Endothelial cell (in vitro differentiated cells): ENCODE data around the gene CBFB. TPM values are rescaled to one million over a fixed set of nuclear protein-coding genes. Genes with fewer than 3 reads are reported as not detected.
A peak's percentile ranks its signal among the peaks of the same experiment; 100 is the strongest.

Experiments
- DNase-seq: peaks from one replicate; pipeline ENCODE4 v3.0.0; 2021; ENCODE audit warnings: low spot score
- H3K27ac Mint-ChIP-seq: one replicate; pipeline ENCODE4 v1.8.0; 2021; ENCODE audit warnings: mixed read lengths, inconsistent platforms; ENCODE audit not compliant: unreplicated experiment
- H3K27me3 Mint-ChIP-seq: one replicate; pipeline ENCODE4 v1.8.0; 2021; ENCODE audit warnings: mild to moderate bottlenecking, moderate library complexity, mixed read lengths, inconsistent platforms; ENCODE audit not compliant: unreplicated experiment
- H3K36me3 Mint-ChIP-seq: one replicate; pipeline ENCODE4 v1.8.0; 2021; ENCODE audit warnings: mild to moderate bottlenecking, low read depth, mixed read lengths, inconsistent platforms; ENCODE audit not compliant: unreplicated experiment
- H3K4me1 Mint-ChIP-seq: one replicate; pipeline ENCODE4 v1.8.0; 2021; ENCODE audit warnings: mild to moderate bottlenecking, mixed read lengths, inconsistent platforms; ENCODE audit not compliant: unreplicated experiment
- H3K4me3 Mint-ChIP-seq: one replicate; pipeline ENCODE4 v1.8.0; 2021; ENCODE audit warnings: mild to moderate bottlenecking, mixed read lengths, inconsistent platforms; ENCODE audit not compliant: unreplicated experiment
- H3K9me3 Mint-ChIP-seq: one replicate; pipeline ENCODE4 v1.8.0; 2021; ENCODE audit warnings: mixed read lengths, inconsistent platforms; ENCODE audit not compliant: unreplicated experiment
- total RNA-seq: library from RNA; stranded (reverse); fragmentation: NEBNext Ultra II Directional; extraction: Animal tissue kit (Norgen Biotek cat#: 25700); gene quantifications from one replicate; pipeline ENCODE4 v1.2.1, GENCODE V29; 2021; ENCODE audit not compliant: unreplicated experiment
- TF ChIP-seq, protein P1 (sequence below): fragments of 200-600 bp; sonication (generic); IDR thresholded peaks from one replicate; pipeline ENCODE4 v1.5.0; 2021; ENCODE audit warnings: antibody characterized with exemption; ENCODE audit not compliant: unreplicated experiment

CBFB gene
- total RNA-seq, 1 donor from 2014 or later: 65.8 TPM

DNA sequence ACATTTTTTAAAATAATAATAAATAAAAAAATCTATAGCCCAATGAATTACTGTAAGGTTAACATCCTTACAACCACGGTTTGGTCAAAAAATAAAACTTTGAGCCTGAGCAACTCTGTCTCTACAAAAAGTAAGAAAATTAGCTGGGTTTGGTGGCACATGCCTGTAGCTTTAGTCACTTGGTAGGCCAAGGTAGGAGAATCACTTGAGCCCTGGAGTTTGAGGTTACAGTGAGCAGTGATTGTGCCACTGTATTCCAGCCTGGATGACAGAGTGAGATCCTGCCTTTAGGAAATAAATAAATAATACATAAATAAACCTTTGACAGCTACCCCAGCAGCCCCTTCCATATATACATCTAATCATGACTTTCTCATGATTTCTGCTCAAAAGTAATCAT, 53.9 kb downstream of the CBFB start:
- TF ChIP-seq, protein P1, sequence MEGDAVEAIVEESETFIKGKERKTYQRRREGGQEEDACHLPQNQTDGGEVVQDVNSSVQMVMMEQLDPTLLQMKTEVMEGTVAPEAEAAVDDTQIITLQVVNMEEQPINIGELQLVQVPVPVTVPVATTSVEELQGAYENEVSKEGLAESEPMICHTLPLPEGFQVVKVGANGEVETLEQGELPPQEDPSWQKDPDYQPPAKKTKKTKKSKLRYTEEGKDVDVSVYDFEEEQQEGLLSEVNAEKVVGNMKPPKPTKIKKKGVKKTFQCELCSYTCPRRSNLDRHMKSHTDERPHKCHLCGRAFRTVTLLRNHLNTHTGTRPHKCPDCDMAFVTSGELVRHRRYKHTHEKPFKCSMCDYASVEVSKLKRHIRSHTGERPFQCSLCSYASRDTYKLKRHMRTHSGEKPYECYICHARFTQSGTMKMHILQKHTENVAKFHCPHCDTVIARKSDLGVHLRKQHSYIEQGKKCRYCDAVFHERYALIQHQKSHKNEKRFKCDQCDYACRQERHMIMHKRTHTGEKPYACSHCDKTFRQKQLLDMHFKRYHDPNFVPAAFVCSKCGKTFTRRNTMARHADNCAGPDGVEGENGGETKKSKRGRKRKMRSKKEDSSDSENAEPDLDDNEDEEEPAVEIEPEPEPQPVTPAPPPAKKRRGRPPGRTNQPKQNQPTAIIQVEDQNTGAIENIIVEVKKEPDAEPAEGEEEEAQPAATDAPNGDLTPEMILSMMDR: no peak
- Mint-ChIP-seq H3K9me3 (no peaks in the 10 kb centered on the region), H3K4me3 (no peak overlapping the region), H3K4me1 (no peaks in the 10 kb centered on the region), H3K27ac (no peak overlapping the region), H3K27me3 (no peaks in the 10 kb centered on the region), H3K36me3 (peaks cover 5% of the 10 kb centered on the region)
- DNase-seq: no peak

DNA sequence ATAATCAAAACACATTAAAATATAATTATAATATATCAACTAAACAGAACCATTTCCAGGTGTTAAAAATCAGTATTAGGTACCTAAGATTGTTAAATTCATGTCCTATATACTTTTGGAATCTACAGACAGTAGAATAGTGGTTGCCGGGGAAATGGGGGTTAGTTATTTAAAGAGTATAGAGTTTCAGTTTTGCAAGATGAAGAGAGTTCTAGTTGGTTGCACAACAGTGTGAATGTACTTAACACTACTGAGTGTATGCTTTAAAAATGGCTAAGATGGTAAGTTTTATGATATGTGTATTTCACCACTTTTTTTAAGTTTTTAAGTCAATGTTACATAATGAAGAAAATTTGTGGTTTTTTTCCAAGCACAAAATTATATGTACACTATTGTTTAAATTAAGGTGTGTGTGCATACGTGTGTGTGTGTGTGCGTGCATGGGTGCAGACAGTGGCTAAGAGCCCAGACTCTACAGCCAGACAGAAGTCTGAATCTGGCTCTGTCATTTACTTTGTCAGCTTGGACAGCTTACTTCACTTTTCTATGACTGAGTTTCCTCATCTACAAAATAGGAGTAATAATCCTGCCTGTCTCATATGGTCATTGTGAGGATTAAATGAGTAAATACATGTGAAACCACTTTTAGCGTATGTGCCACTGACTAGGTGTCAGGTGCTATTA, 55.5 kb downstream of the CBFB start:
- no peaks in the 10 kb centered on the region for H3K9me3 Mint-ChIP-seq
- TF ChIP-seq, protein P1: no peak
- H3K27ac Mint-ChIP-seq: no peak overlapping the region
- no peak for DNase-seq
- H3K36me3 Mint-ChIP-seq: peaks cover 5% of the 10 kb centered on the region
- H3K4me3 Mint-ChIP-seq: no peak overlapping the region
- H3K4me1 Mint-ChIP-seq: no peaks in the 10 kb centered on the region
- no peaks in the 10 kb centered on the region for H3K27me3 Mint-ChIP-seq

DNA sequence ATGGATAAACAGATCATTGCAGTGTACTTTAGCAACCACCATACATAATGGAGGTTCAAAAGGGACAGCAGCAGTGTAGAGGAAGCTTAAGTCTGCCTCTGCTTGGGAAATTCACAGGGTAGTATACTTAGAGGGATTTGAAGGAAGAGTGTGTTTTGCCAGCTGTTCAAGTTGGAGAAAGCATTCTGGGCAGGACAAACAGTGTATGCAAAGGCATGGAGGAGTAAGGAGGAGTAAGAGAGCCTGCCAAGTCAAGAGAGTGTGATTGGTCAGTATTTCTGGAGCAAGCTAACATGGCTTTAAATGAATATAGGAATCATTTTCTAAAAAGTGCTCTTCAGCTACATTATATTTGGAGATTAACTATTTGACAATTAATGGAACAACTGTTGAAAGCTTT, 57.9 kb downstream of the CBFB start:
- Mint-ChIP-seq H3K4me3 (no peak overlapping the region), H3K36me3 (peaks cover 5% of the 10 kb centered on the region), H3K27me3 (no peaks in the 10 kb centered on the region), H3K27ac (peak overlapping the region; percentile 0), H3K4me1 (no peaks in the 10 kb centered on the region), H3K9me3 (no peaks in the 10 kb centered on the region)
- TF ChIP-seq, protein P1: no peak
- no peak for DNase-seq

DNA sequence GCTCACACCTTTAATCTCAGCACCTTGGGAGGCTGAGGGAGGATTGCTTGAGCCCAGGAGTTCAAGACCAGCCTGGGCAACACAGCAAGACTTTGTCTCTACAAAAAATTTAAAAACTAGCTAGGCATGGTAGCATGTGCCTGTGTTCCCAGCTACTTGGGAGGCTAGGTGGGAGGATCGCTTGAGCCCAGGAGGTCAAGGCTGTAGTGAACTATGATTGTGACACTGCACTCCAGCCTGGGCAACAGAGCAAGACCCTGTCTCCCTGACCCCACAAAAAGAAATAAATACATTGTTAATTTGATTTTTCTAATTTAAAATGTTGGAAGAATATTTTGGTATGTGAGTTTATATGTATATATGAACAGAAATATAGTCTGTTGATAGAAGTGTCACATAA, 58.3 kb downstream of the CBFB start:
- H3K4me1 Mint-ChIP-seq: no peaks in the 10 kb centered on the region
- DNase-seq: no peak
- TF ChIP-seq, protein P1: no peak
- no peak overlapping the region for H3K4me3 Mint-ChIP-seq
- H3K36me3 Mint-ChIP-seq: peaks cover 9% of the 10 kb centered on the region
- H3K27me3 Mint-ChIP-seq: peaks cover 1% of the 10 kb centered on the region
- no peak overlapping the region for H3K27ac Mint-ChIP-seq
- no peaks in the 10 kb centered on the region for H3K9me3 Mint-ChIP-seq

DNA sequence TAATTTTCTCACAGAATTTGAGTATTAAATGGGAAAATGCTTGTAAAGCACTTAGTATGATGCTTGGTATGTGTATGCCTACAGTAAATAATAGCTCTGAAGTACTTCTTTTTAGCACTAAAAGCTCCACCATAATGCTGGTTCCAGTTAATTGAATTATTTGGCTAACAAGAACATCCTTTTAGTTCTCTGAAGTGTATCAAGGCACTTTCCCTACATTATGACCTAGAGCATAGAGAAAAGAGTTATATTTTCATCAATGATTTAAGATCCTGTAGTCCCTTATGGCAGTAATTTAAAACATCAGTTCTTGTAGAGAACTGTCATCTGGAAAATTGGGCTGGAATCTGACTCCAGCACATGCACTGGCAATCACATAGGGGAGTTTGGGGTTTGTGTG, 58.9 kb downstream of the CBFB start:
- H3K9me3 Mint-ChIP-seq: no peaks in the 10 kb centered on the region
- TF ChIP-seq, protein P1: no peak
- no peak for DNase-seq
- H3K36me3 Mint-ChIP-seq: peaks cover 9% of the 10 kb centered on the region
- H3K4me1 Mint-ChIP-seq: no peaks in the 10 kb centered on the region
- peaks cover 1% of the 10 kb centered on the region for H3K27me3 Mint-ChIP-seq
- no peak overlapping the region for H3K27ac Mint-ChIP-seq
- H3K4me3 Mint-ChIP-seq: no peak overlapping the region
